Peyer's patch (tissue), 4 donors: ENCODE measurements around the gene DHX30.

Experiments used
- POLR2A ChIP-seq, 2 donors: fragments of 450-650 bp; IDR thresholded peaks; one replicate each; pipeline ENCODE4 v1.5.1; 2017; ENCODE audit warnings: antibody characterized with exemption in 2 of 2, mild to moderate bottlenecking in 2 of 2, moderate library complexity in 2 of 2
- TF ChIP-seq, protein P1 (sequence below), 6 experiments: fragments of 450-650 bp in 4 of 6; fragments of 200-600 bp in 2 of 6; sonication (generic) in 1 of 6; IDR thresholded peaks; one replicate each; pipeline ENCODE4 v1.5.1; 2017 to 2019; ENCODE audit warnings: antibody characterized with exemption in 6 of 6, mild to moderate bottlenecking in 3 of 6, moderate library complexity in 1 of 6

DNA sequence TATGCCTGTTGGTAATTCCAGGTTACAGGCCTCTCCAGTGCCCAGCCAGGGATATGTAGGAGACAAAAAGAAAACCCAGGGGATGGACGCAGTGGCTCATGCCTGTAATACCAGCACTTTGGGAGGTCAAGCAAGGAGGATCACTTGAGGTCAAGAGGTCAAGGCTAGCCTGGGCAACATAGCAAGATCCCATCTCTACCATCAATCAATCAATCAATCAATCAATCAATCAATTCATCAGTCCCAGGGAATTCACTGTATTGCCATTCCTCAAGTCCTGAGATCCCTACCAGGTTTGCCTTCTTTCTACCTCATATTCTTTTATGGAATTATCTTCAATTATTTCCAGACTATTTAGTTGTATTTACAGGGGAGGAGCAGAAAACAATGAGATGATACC is 82.2 kb downstream of the DHX30 start:
- TF ChIP-seq, protein P1, sequence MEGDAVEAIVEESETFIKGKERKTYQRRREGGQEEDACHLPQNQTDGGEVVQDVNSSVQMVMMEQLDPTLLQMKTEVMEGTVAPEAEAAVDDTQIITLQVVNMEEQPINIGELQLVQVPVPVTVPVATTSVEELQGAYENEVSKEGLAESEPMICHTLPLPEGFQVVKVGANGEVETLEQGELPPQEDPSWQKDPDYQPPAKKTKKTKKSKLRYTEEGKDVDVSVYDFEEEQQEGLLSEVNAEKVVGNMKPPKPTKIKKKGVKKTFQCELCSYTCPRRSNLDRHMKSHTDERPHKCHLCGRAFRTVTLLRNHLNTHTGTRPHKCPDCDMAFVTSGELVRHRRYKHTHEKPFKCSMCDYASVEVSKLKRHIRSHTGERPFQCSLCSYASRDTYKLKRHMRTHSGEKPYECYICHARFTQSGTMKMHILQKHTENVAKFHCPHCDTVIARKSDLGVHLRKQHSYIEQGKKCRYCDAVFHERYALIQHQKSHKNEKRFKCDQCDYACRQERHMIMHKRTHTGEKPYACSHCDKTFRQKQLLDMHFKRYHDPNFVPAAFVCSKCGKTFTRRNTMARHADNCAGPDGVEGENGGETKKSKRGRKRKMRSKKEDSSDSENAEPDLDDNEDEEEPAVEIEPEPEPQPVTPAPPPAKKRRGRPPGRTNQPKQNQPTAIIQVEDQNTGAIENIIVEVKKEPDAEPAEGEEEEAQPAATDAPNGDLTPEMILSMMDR (IDR thresholded peaks at IDR 0.05) = no peak
- TF ChIP-seq POLR2A (IDR thresholded peaks at IDR 0.05) = no peak
